PC-9 (cell line): ENCODE results near the gene MBP.

Source experiments
- EZH2 ChIP-seq: fragments of 200-600 bp; sonication (generic); IDR thresholded peaks from 2 replicates; pipeline ENCODE4 v1.8.0; 2017; ENCODE audit warnings: antibody characterized with exemption, low read depth
- TF ChIP-seq, protein P1 (sequence below): fragments of 200-600 bp; sonication (generic); conservative IDR thresholded peaks from 2 replicates; pipeline ENCODE4 v1.6.1; 2017; ENCODE audit warnings: mixed run types, antibody characterized with exemption, mild to moderate bottlenecking, moderate library complexity

GRCh38 chr18:77119101-77119850, 13.3 kb downstream of the MBP start:
- TF ChIP-seq EZH2 = no peak
- TF ChIP-seq, protein P1, sequence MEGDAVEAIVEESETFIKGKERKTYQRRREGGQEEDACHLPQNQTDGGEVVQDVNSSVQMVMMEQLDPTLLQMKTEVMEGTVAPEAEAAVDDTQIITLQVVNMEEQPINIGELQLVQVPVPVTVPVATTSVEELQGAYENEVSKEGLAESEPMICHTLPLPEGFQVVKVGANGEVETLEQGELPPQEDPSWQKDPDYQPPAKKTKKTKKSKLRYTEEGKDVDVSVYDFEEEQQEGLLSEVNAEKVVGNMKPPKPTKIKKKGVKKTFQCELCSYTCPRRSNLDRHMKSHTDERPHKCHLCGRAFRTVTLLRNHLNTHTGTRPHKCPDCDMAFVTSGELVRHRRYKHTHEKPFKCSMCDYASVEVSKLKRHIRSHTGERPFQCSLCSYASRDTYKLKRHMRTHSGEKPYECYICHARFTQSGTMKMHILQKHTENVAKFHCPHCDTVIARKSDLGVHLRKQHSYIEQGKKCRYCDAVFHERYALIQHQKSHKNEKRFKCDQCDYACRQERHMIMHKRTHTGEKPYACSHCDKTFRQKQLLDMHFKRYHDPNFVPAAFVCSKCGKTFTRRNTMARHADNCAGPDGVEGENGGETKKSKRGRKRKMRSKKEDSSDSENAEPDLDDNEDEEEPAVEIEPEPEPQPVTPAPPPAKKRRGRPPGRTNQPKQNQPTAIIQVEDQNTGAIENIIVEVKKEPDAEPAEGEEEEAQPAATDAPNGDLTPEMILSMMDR = no peak
